Transverse colon (tissue), 4 donors: ENCODE measurements around the gene ZBTB44.

ENCODE experiments used
- CTCF ChIP-seq, 5 experiments: fragments of 200-600 bp in 3 of 5; fragments of 450-650 bp in 2 of 5; sonication (generic) in 3 of 5; IDR thresholded peaks; 1 replicate in 2 of 5; 2 replicates in 3 of 5; pipeline ENCODE4 v1.5.1; 2016 to 2017; ENCODE audit warnings: antibody characterized with exemption in 5 of 5, inconsistent platforms in 3 of 5, mild to moderate bottlenecking in 2 of 5, moderate library complexity in 1 of 5
- EP300 ChIP-seq: sonication (generic); formaldehyde crosslinking; IDR thresholded peaks from one replicate; pipeline ENCODE4 v1.6.1; 2017; ENCODE audit warnings: antibody characterized with exemption, low read depth
- POLR2AphosphoS5 ChIP-seq, 3 donors: sonication (generic); formaldehyde crosslinking; IDR thresholded peaks; one replicate each; pipeline ENCODE4 v1.6.1; 2016; ENCODE audit warnings: antibody characterized with exemption in 3 of 3

- no peak for TF ChIP-seq POLR2AphosphoS5 (IDR thresholded peaks at IDR 0.05)
- TF ChIP-seq CTCF (IDR thresholded peaks at IDR 0.05) = no peak
- no peak for TF ChIP-seq EP300
Observed at GRCh38 chr11:130202009-130202817, 112.5 kb downstream of the ZBTB44 start.
